T-helper 9 cell (primary cell): ENCODE measurements around the gene SPZ1.
"Not testable (repeated sequence)": the region's sequence is repeated elsewhere in the genome, so short reads cannot be mapped to it uniquely, and the experiment has no call there.

Experiments used
- DNase-seq: peaks from one replicate; pipeline ENCODE4 v3.0.0-alpha.2; 2020
- total RNA-seq, 2 donors: gene quantifications; one replicate each; lab custom pipeline; 2026; lab: John Stamatoyannopoulos, UW

The SPZ1 gene
- total RNA-seq: 0 reads per million in 2 donors

- no peak for DNase-seq
These were observed at the start of gene SPZ1 for GRCh38 chr5:80319702-80320101. TSS of gene SPZ1 (plus strand) at chr5:80320002. CDS start at chr5:80320216, 214 bp downstream.

GRCh38 chr5:80270543-80270942 is 49.3 kb upstream of the SPZ1 start:
- not testable (repeated sequence) for DNase-seq

GRCh38 chr5:80275347-80275746 is 44.5 kb upstream of the SPZ1 start:
- DNase-seq: no peak

GRCh38 chr5:80276186-80276585 is 43.6 kb upstream of the SPZ1 start:
- DNase-seq: no peak

- DNase-seq: no peak
These were observed 42.6 kb upstream of the SPZ1 start for GRCh38 chr5:80277191-80277590.

- DNase-seq: no peak
These were observed 37.7 kb upstream of the SPZ1 start for GRCh38 chr5:80282054-80282453.

- DNase-seq: no peak
These were observed 36.4 kb upstream of the SPZ1 start for GRCh38 chr5:80283360-80283759.

- no peak for DNase-seq
These were observed 35.1 kb upstream of the SPZ1 start for GRCh38 chr5:80284720-80285119.

GRCh38 chr5:80288177-80288576 is 31.6 kb upstream of the SPZ1 start:
- no peak for DNase-seq

- DNase-seq: no peak
These were observed 30.5 kb upstream of the SPZ1 start for GRCh38 chr5:80289320-80289719.

GRCh38 chr5:80291761-80292160 is 28.0 kb upstream of the SPZ1 start:
- DNase-seq: no peak

- no peak for DNase-seq
These were observed 23.7 kb upstream of the SPZ1 start for GRCh38 chr5:80296121-80296520.

- no peak for DNase-seq
These were observed 20.2 kb upstream of the SPZ1 start for GRCh38 chr5:80299601-80300000.

GRCh38 chr5:80300125-80300524 is 19.7 kb upstream of the SPZ1 start:
- no peak for DNase-seq

GRCh38 chr5:80300796-80301195 is 19.0 kb upstream of the SPZ1 start:
- DNase-seq: not testable (repeated sequence)

- DNase-seq: not testable (repeated sequence)
These were observed 18.5 kb upstream of the SPZ1 start for GRCh38 chr5:80301342-80301741.

GRCh38 chr5:80302636-80303035 is 17.2 kb upstream of the SPZ1 start:
- no peak for DNase-seq

GRCh38 chr5:80308526-80308925 is 11.3 kb upstream of the SPZ1 start:
- DNase-seq: no peak

- no peak for DNase-seq
These were observed 9.7 kb upstream of the SPZ1 start for GRCh38 chr5:80309871-80310665.

- DNase-seq: no peak
These were observed 4.6 kb upstream of the SPZ1 start for GRCh38 chr5:80315244-80315643.

- DNase-seq: no peak
These were observed 1.6 kb upstream of the SPZ1 start for GRCh38 chr5:80318212-80318611.

- DNase-seq: no peak
These were observed 5.1 kb downstream of the SPZ1 start for GRCh38 chr5:80324912-80325311.

- no peak for DNase-seq
These were observed 6.7 kb downstream of the SPZ1 start for GRCh38 chr5:80326468-80326867.

GRCh38 chr5:80337379-80337778 is 17.6 kb downstream of the SPZ1 start:
- DNase-seq: no peak

GRCh38 chr5:80339116-80339515 is 19.3 kb downstream of the SPZ1 start:
- no peak for DNase-seq
